WTC11 (cell line): ENCODE measurements around the gene DUSP5. TPM values are rescaled to one million over a fixed set of nuclear protein-coding genes. Genes with fewer than 3 reads are reported as not detected.

Source experiments
- ATAC-seq: fragments of 200-7000 bp; cut with Tn5 transposase; 2 replicates; pipeline ENCODE4 v1.10.0; 2021; ENCODE audit warnings: mild to moderate bottlenecking, moderate library complexity
- CTCF ChIA-PET: fragments of 300-600 bp; sonication (Branson Sonifier 250); formaldehyde crosslinking; loops from one replicate; lab custom pipeline; 2021; ENCODE audit warnings: antibody characterized with exemption; lab: Charles Lee
- POLR2A ChIA-PET: fragments of 350-600 bp; sonication (Branson Sonifier 250); formaldehyde crosslinking; loops from one replicate; lab custom pipeline; 2021; ENCODE audit warnings: antibody characterized with exemption; lab: Charles Lee
- DNase-seq: peaks from one replicate; pipeline ENCODE4 v3.0.0; 2021; ENCODE audit warnings: low spot score
- H3K27ac Mint-ChIP-seq: 2 replicates; pipeline ENCODE4 v1.8.0; 2021; ENCODE audit warnings: mixed read lengths
- H3K27me3 Mint-ChIP-seq: 2 replicates; pipeline ENCODE4 v1.8.0; 2021; ENCODE audit warnings: low read depth, mild to moderate bottlenecking, moderate library complexity, mixed read lengths
- H3K36me3 Mint-ChIP-seq: 2 replicates; pipeline ENCODE4 v1.8.0; 2021; ENCODE audit warnings: mixed read lengths
- H3K4me1 Mint-ChIP-seq: 2 replicates; pipeline ENCODE4 v1.8.0; 2022; ENCODE audit warnings: mixed read lengths
- H3K4me3 Mint-ChIP-seq: 2 replicates; pipeline ENCODE4 v1.8.0; 2021; ENCODE audit warnings: mild to moderate bottlenecking, moderate library complexity, mixed read lengths
- H3K9me3 Mint-ChIP-seq: 2 replicates; pipeline ENCODE4 v1.8.0; 2021; ENCODE audit warnings: mixed read lengths
- CREB1 ChIP-seq: sonication (generic); formaldehyde crosslinking; IDR thresholded peaks from 2 replicates; pipeline ENCODE4 v1.8.0; 2023; ENCODE audit warnings: mild to moderate bottlenecking, missing genetic modification reagents
- CREM ChIP-seq: sonication (generic); formaldehyde crosslinking; IDR thresholded peaks from 2 replicates; pipeline ENCODE4 v1.8.1; 2022; ENCODE audit warnings: mild to moderate bottlenecking, missing genetic modification reagents, moderate library complexity
- E2F5 ChIP-seq: sonication (generic); formaldehyde crosslinking; IDR thresholded peaks from 2 replicates; pipeline ENCODE4 v1.8.1; 2022; ENCODE audit warnings: mild to moderate bottlenecking, moderate library complexity, missing genetic modification reagents
- ESRRA ChIP-seq: sonication (generic); formaldehyde crosslinking; IDR thresholded peaks from 2 replicates; pipeline ENCODE4 v1.8.1; 2022; ENCODE audit warnings: mild to moderate bottlenecking, missing genetic modification reagents, borderline replicate concordance
- FOXK1 ChIP-seq: sonication (generic); formaldehyde crosslinking; IDR thresholded peaks from 2 replicates; pipeline ENCODE4 v1.8.0; 2022; ENCODE audit warnings: mild to moderate bottlenecking, moderate library complexity, missing genetic modification reagents
- IRF2 ChIP-seq: sonication (generic); formaldehyde crosslinking; IDR thresholded peaks from 2 replicates; pipeline ENCODE4 v1.8.0; 2022; ENCODE audit warnings: low read depth, missing genetic modification reagents, borderline replicate concordance
- JUN ChIP-seq: sonication (generic); formaldehyde crosslinking; IDR thresholded peaks from 2 replicates; pipeline ENCODE4 v1.8.0; 2023; ENCODE audit warnings: mild to moderate bottlenecking, missing genetic modification reagents
- MYBL2 ChIP-seq: sonication (generic); formaldehyde crosslinking; IDR thresholded peaks from 2 replicates; pipeline ENCODE4 v1.8.1; 2023; ENCODE audit warnings: mild to moderate bottlenecking, moderate library complexity, missing genetic modification reagents
- NFE2L1 ChIP-seq: sonication (generic); formaldehyde crosslinking; IDR thresholded peaks from 2 replicates; pipeline ENCODE4 v1.8.1; 2023; ENCODE audit warnings: missing genetic modification reagents
- PRDM15 ChIP-seq: sonication (generic); formaldehyde crosslinking; IDR thresholded peaks from 2 replicates; pipeline ENCODE4 v1.8.0; 2022; ENCODE audit warnings: missing genetic modification reagents
- PREB ChIP-seq: sonication (generic); formaldehyde crosslinking; IDR thresholded peaks from 2 replicates; pipeline ENCODE4 v1.8.1; 2022; ENCODE audit warnings: mild to moderate bottlenecking, missing genetic modification reagents, moderate library complexity, borderline replicate concordance
- SOX15 ChIP-seq: fragments of 250-450 bp; sonication (Bioruptor Pico); IDR thresholded peaks from 2 replicates; pipeline ENCODE4 v1.9.0; 2021; ENCODE audit warnings: mild to moderate bottlenecking
- SP1 ChIP-seq: sonication (generic); formaldehyde crosslinking; conservative IDR thresholded peaks from 2 replicates; pipeline ENCODE4 v1.8.1; 2022; ENCODE audit warnings: missing genetic modification reagents
- TEAD4 ChIP-seq: sonication (generic); formaldehyde crosslinking; IDR thresholded peaks from 2 replicates; pipeline ENCODE4 v1.8.0; 2022; ENCODE audit warnings: mild to moderate bottlenecking, missing genetic modification reagents
- ZBTB21 ChIP-seq: sonication (generic); formaldehyde crosslinking; IDR thresholded peaks from 2 replicates; pipeline ENCODE4 v1.8.1; 2023; ENCODE audit warnings: mild to moderate bottlenecking, missing genetic modification reagents, borderline replicate concordance
- ZNF121 ChIP-seq: sonication (generic); formaldehyde crosslinking; IDR thresholded peaks from 2 replicates; pipeline ENCODE4 v1.8.0; 2023; ENCODE audit warnings: missing genetic modification reagents
- ZNF423 ChIP-seq: fragments of 250-450 bp; sonication (Bioruptor Pico); IDR thresholded peaks from 2 replicates; pipeline ENCODE4 v2.1.2; 2022; ENCODE audit warnings: mild to moderate bottlenecking, moderate library complexity
- ZNF512 ChIP-seq: sonication (generic); formaldehyde crosslinking; IDR thresholded peaks from 2 replicates; pipeline ENCODE4 v1.8.1; 2022; ENCODE audit warnings: missing genetic modification reagents, borderline replicate concordance
- total RNA-seq: library from RNA; stranded (reverse); gene quantifications from 3 replicates; pipeline ENCODE4 v1.2.3, GENCODE V29; 2021

Gene DUSP5
- total RNA-seq, 1 experiment from 2014 or later, result 55.1 TPM

GRCh38 chr10:110456046-110456445 lies 41.7 kb upstream of the DUSP5 start:
- H3K4me1 Mint-ChIP-seq, result 0 out of 2 replicates have a peak, but pooled peaks cover 4% of the 10 kb centered on the region
- no peaks in the 10 kb centered on the region for H3K9me3 Mint-ChIP-seq
- CTCF ChIA-PET, result interaction anchor here (1.8 kb wide), 1 partner anchor 102 kb away, joined by 7 read pairs; no protein-coding TSS in a partner anchor
- ATAC-seq (no peak), DNase-seq (no peak)
- no peak for TF ChIP-seq MYBL2 (CRISPR knock-in tag)
- no peak for TF ChIP-seq JUN (CRISPR knock-in tag)
- TF ChIP-seq FOXK1 (CRISPR knock-in tag), result no peak
- TF ChIP-seq ZNF512, result no peak
- no peaks in the 10 kb centered on the region; the same call in none of the 2 replicates for H3K27me3 Mint-ChIP-seq
- H3K4me3 Mint-ChIP-seq, result no peak overlapping the region
- no peaks in the 10 kb centered on the region for H3K36me3 Mint-ChIP-seq
- POLR2A ChIA-PET, result no interaction called here
- H3K27ac Mint-ChIP-seq, result no peak overlapping the region

GRCh38 chr10:110456523-110457091 lies 41.1 kb upstream of the DUSP5 start:
- H3K27ac Mint-ChIP-seq, result no peak overlapping the region
- ChIA-PET CTCF (interaction anchor here (1.0 to 1.8 kb wide), 2 partner anchors 102 to 119 kb away, joined by 3 to 7 read pairs; no protein-coding TSS in a partner anchor), POLR2A (no interaction called here)
- ATAC-seq, result no peak
- H3K27me3 Mint-ChIP-seq, result no peaks in the 10 kb centered on the region; the same call in none of the 2 replicates
- no peaks in the 10 kb centered on the region for H3K36me3 Mint-ChIP-seq
- H3K4me3 Mint-ChIP-seq, result no peak overlapping the region
- no peak for TF ChIP-seq TEAD4 (CRISPR knock-in tag)
- DNase-seq, result no peak
- 0 out of 2 replicates have a peak, but pooled peaks cover 6% of the 10 kb centered on the region for H3K4me1 Mint-ChIP-seq
- no peaks in the 10 kb centered on the region for H3K9me3 Mint-ChIP-seq

- TF ChIP-seq ZNF423 (CRISPR knock-in tag), result no peak
- H3K27ac Mint-ChIP-seq, result no peak overlapping the region
- ChIA-PET POLR2A (no interaction called here), CTCF (interaction anchor here (1.0 kb wide), 1 partner anchor 120 kb away, joined by 3 read pairs; no protein-coding TSS in a partner anchor)
- H3K36me3 Mint-ChIP-seq, result no peaks in the 10 kb centered on the region
- H3K4me1 Mint-ChIP-seq, result peaks cover 16% of the 10 kb centered on the region
- DNase-seq, result no peak
- no peaks in the 10 kb centered on the region; the same call in none of the 2 replicates for H3K27me3 Mint-ChIP-seq
- H3K9me3 Mint-ChIP-seq, result no peaks in the 10 kb centered on the region
- no peak for ATAC-seq
- H3K4me3 Mint-ChIP-seq, result no peak overlapping the region
These were observed 39.9 kb upstream of the DUSP5 start for GRCh38 chr10:110457851-110458250.

GRCh38 chr10:110458266-110458920 lies 39.3 kb upstream of the DUSP5 start:
- Mint-ChIP-seq H3K27ac (no peak overlapping the region), H3K4me1 (peaks cover 16% of the 10 kb centered on the region), H3K4me3 (no peak overlapping the region), H3K9me3 (no peaks in the 10 kb centered on the region), H3K27me3 (no peaks in the 10 kb centered on the region; the same call in none of the 2 replicates), H3K36me3 (no peaks in the 10 kb centered on the region)
- CTCF ChIA-PET, result no interaction called here
- DNase-seq, result no peak
- no peak for ATAC-seq
- TF ChIP-seq SP1 (CRISPR knock-in tag), result no peak
- no peak for TF ChIP-seq NFE2L1
- TF ChIP-seq ESRRA (CRISPR knock-in tag), result no peak
- no peak for TF ChIP-seq CREB1 (CRISPR knock-in tag)
- TF ChIP-seq ZNF121 (CRISPR knock-in tag), result no peak
- TF ChIP-seq CREM (CRISPR knock-in tag), result no peak
- TF ChIP-seq PREB (CRISPR knock-in tag), result no peak
- POLR2A ChIA-PET, result no interaction called here

- TF ChIP-seq JUN (CRISPR knock-in tag), result no peak
- peak; percentile 39; the same call in 1 of the 2 replicates for TF ChIP-seq PRDM15
- no peak for TF ChIP-seq CREB1 (CRISPR knock-in tag)
- TF ChIP-seq SOX15 (CRISPR knock-in tag), result no peak
- TF ChIP-seq ZBTB21 (CRISPR knock-in tag), result no peak
- TF ChIP-seq IRF2, result no peak
- no peak for TF ChIP-seq ESRRA (CRISPR knock-in tag)
- no peak for TF ChIP-seq E2F5 (CRISPR knock-in tag)
- no peak for ATAC-seq
- Mint-ChIP-seq H3K9me3 (no peaks in the 10 kb centered on the region), H3K27ac (no peak overlapping the region), H3K4me3 (no peak overlapping the region), H3K36me3 (no peaks in the 10 kb centered on the region), H3K4me1 (peaks cover 16% of the 10 kb centered on the region), H3K27me3 (no peaks in the 10 kb centered on the region; the same call in none of the 2 replicates)
- CTCF ChIA-PET, result no interaction called here
- DNase-seq, result no peak
- POLR2A ChIA-PET, result interaction anchor here (0.6 kb wide), 1 partner anchor 1682 kb away, joined by 4 read pairs; no protein-coding TSS in a partner anchor
These were observed 38.1 kb upstream of the DUSP5 start for GRCh38 chr10:110459600-110459999.
